Loucy (cell line): ENCODE data around the gene PDE3B.
"Not testable (repeated sequence)": the region's sequence is repeated elsewhere in the genome, so short reads cannot be mapped to it uniquely, and the experiment has no call there.

Experiments used
- H2AFZ ChIP-seq: fragments of 200-600 bp; sonication (generic); 2 replicates; pipeline ENCODE4 v1.6.0; 2016; ENCODE audit warnings: antibody characterized with exemption, mild to moderate bottlenecking, low read length, moderate library complexity
- H3F3A ChIP-seq: fragments of 200-600 bp; 2 replicates; pipeline ENCODE4 v1.6.0; 2016; ENCODE audit warnings: antibody characterized with exemption, low read depth, mild to moderate bottlenecking
- H3K27me3 ChIP-seq: fragments of 200-600 bp; sonication (generic); 2 replicates; pipeline ENCODE4 v1.6.1; 2014; ENCODE audit warnings: low read length, mild to moderate bottlenecking; ENCODE audit not compliant: insufficient read depth, poor library complexity, severe bottlenecking
- H3K36me3 ChIP-seq: fragments of 200-600 bp; sonication (generic); 2 replicates; pipeline ENCODE4 v1.6.1; 2016; ENCODE audit warnings: low read length; ENCODE audit not compliant: insufficient read depth
- H3K4me1 ChIP-seq: fragments of 200-600 bp; sonication (generic); 2 replicates; pipeline ENCODE4 v1.5.1; 2014; ENCODE audit warnings: low read length, mild to moderate bottlenecking; ENCODE audit not compliant: insufficient read depth, poor library complexity, severe bottlenecking
- H3K4me2 ChIP-seq: fragments of 200-600 bp; sonication (generic); 2 replicates; pipeline ENCODE4 v1.6.0; 2014; ENCODE audit warnings: antibody characterized with exemption, low read length, low read depth, mild to moderate bottlenecking; ENCODE audit not compliant: poor library complexity, severe bottlenecking
- H3K4me3 ChIP-seq: fragments of 200-600 bp; sonication (generic); 2 replicates; pipeline ENCODE4 v1.5.1; 2014; ENCODE audit warnings: low read length, mild to moderate bottlenecking, mixed read lengths; ENCODE audit not compliant: poor library complexity, severe bottlenecking
- H3K79me2 ChIP-seq: fragments of 200-600 bp; sonication (generic); 2 replicates; pipeline ENCODE4 v1.6.1; 2014; ENCODE audit warnings: low read length; ENCODE audit not compliant: insufficient read depth
- H3K9ac ChIP-seq: fragments of 200-600 bp; sonication (generic); 2 replicates; pipeline ENCODE4 v1.6.0; 2014; ENCODE audit warnings: mild to moderate bottlenecking, low read depth, low read length, moderate library complexity; ENCODE audit not compliant: poor library complexity, severe bottlenecking
- H3K9me2 ChIP-seq: fragments of 200-600 bp; sonication (generic); replicated peaks from 2 replicates; pipeline ENCODE4 v1.6.1; 2016; ENCODE audit warnings: low read depth, low read length, mixed read lengths
- H3K9me3 ChIP-seq: fragments of 200-600 bp; sonication (generic); 2 replicates; pipeline ENCODE4 v1.6.1; 2014; ENCODE audit warnings: mild to moderate bottlenecking, antibody characterized with exemption, low read length, low read depth; ENCODE audit not compliant: insufficient read depth
- H4K20me1 ChIP-seq: fragments of 200-600 bp; sonication (generic); 2 replicates; pipeline ENCODE4 v1.6.0; 2014; ENCODE audit warnings: antibody characterized with exemption, low read length, mild to moderate bottlenecking; ENCODE audit not compliant: insufficient read depth, poor library complexity, severe bottlenecking
- CTCF ChIP-seq: fragments of 200-600 bp; sonication (generic); conservative IDR thresholded peaks from 2 replicates; pipeline ENCODE4 v1.5.1; 2014; ENCODE audit warnings: mild to moderate bottlenecking, antibody characterized with exemption, low read length
- EZH2phosphoT487 ChIP-seq: fragments of 200-600 bp; IDR thresholded peaks from 2 replicates; pipeline ENCODE4 v1.6.1; 2018; ENCODE audit warnings: antibody characterized with exemption, mild to moderate bottlenecking, moderate library complexity, borderline replicate concordance

PDE3B gene

DNA sequence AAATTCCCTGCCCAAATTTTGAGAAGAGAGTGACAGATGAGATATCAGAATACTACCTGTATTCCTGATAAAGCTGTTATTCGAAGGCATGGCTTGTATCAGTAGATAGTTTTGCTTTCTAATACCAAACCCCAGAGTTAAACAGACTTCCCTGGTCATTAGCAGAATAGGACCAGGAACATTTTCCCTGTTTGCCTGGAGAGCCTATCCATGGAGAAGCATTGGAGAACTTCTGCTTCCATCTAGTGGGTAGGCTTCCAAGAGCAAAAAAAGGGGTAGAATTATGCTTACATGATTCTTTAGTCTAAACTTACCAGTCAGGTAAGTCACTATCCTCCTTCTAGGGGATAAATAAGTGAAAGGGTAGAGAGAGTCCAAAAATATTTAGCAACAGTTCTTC, 14.2 kb downstream of the PDE3B start:
- Histone ChIP-seq H3F3A (no peaks in the 10 kb centered on the region; the same call in 1 of the 2 replicates), H4K20me1 (peaks cover 37% of the 10 kb centered on the region), H3K9ac (no peak overlapping the region), H3K4me2 (no peak overlapping the region), H2AFZ (no peak overlapping the region), H3K27me3 (no peaks in the 10 kb centered on the region), H3K4me1 (peaks cover 26% of the 10 kb centered on the region), H3K4me3 (no peak overlapping the region), H3K9me2 (no peaks in the 10 kb centered on the region), H3K9me3 (peaks cover 7% of the 10 kb centered on the region; the same call in 1 of the 2 replicates), H3K36me3 (peaks cover 45% of the 10 kb centered on the region), H3K79me2 (peaks cover 70% of the 10 kb centered on the region)
- TF ChIP-seq CTCF = no peak
- TF ChIP-seq EZH2phosphoT487 = no peak

DNA sequence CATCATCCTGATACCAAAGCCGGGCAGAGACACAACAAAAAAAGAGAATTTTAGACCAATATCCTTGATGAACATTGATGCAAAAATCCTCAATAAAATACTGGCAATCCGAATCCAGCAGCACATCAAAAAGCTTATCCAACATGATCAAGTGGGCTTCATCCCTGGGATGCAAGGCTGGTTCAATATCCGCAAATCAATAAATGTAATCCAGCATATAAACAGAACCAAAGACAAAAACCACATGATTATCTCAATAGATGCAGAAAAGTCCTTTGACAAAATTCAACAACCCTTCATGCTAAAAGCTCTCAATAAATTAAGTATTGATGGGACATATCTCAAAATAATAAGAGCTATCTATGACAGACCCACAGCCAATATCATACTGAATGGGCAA, 21.3 kb downstream of the PDE3B start:
- H3F3A ChIP-seq, H3K9ac ChIP-seq, H3K4me2 ChIP-seq, H3K9me3 ChIP-seq, H3K79me2 ChIP-seq, H3K4me1 ChIP-seq, H4K20me1 ChIP-seq, H2AFZ ChIP-seq, H3K9me2 ChIP-seq, H3K27me3 ChIP-seq, H3K4me3 ChIP-seq: not testable (repeated sequence)
- H3K36me3 ChIP-seq = peaks cover 19% of the 10 kb centered on the region

DNA sequence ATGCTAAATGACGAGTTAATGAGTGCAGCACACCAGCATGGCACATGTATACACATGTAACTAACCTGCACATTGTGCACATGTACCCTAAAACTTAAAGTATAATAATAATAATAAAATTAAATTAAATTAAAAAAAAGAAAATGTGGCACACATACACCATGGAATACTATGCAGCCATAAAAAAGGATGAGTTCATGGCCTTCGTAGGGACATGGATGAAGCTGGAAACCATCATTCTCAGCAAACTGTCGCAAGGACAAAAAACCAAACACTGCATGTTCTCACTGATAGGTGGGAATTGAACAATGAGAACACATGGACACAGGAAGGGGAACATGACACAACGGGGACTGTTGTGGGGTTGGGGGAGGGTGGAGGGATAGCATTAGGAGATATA, 23.7 kb downstream of the PDE3B start:
- not testable (repeated sequence) for H4K20me1 ChIP-seq, H2AFZ ChIP-seq, H3K9ac ChIP-seq, H3K4me3 ChIP-seq, H3K27me3 ChIP-seq, H3K4me1 ChIP-seq, H3K79me2 ChIP-seq, H3F3A ChIP-seq, H3K4me2 ChIP-seq, H3K9me3 ChIP-seq, H3K36me3 ChIP-seq, H3K9me2 ChIP-seq

GRCh38 chr11:14668731-14669301, 25.2 kb downstream of the PDE3B start:
- H3K9me3 ChIP-seq = no peaks in the 10 kb centered on the region
- no peak overlapping the region for H3K9ac ChIP-seq
- peaks cover 3% of the 10 kb centered on the region; the same call in 1 of the 2 replicates for H3K79me2 ChIP-seq
- H3K9me2 ChIP-seq = no peaks in the 10 kb centered on the region
- peaks cover 6% of the 10 kb centered on the region for H3K4me1 ChIP-seq
- no peaks in the 10 kb centered on the region for H4K20me1 ChIP-seq
- H3K36me3 ChIP-seq = no peaks in the 10 kb centered on the region
- no peak for TF ChIP-seq CTCF
- no peak for TF ChIP-seq EZH2phosphoT487
- H3K27me3 ChIP-seq = no peaks in the 10 kb centered on the region
- no peak overlapping the region for H3K4me3 ChIP-seq
- no peak overlapping the region for H2AFZ ChIP-seq
- H3F3A ChIP-seq = no peaks in the 10 kb centered on the region
- H3K4me2 ChIP-seq = no peak overlapping the region
